GM12801 (cell line): ENCODE measurements around the gene SNX1.

Source experiments
- CTCF ChIP-seq: IDR thresholded peaks from one replicate; pipeline ENCODE4 v1.5.1; 2011; ENCODE audit warnings: control low read depth; ENCODE audit not compliant: insufficient read length; ENCODE audit errors: extremely low read depth

The SNX1 gene

GRCh38 chr15:64092075-64092820 lies 3.5 kb upstream of the SNX1 start:
- TF ChIP-seq CTCF, result no peak

GRCh38 chr15:64092864-64093626 lies 2.7 kb upstream of the SNX1 start:
- TF ChIP-seq CTCF, result no peak

DNA sequence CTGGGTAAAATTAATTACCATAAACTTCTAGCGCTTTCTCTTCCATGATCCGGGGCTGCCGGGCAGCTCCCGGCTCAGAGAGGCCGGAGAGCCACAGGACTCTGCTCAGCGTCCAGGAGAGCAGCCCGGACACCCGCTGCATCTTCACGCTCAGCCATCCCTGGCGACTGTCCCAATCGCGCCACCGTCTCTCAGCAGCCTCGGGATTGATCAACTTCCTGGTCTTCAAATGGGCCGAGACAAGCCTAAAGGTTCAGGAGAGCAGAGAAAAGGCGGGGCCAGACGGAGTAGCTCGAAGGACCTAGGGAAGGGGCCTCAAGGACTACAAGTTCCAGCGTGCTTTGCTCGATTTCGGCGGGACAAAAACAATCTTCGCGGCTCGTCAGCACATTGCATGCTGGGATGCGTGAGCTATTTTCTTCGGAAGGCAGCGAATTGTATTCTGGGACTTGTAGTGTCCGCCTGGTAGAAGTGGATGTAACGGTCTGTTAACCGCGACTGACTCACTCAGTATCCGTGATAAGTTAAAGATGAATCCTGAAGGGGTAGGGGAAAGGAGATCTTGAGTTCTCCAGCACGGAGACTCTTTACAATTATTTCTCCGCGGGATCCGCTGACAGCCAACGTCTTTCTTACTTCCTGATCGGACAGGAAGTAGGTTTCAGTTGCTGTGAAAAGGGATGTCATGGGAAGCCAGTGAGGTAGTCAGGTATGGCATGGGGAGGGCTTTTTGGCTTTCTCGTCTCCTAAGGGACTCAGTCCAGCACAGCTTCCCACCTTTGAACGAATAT lies 2.0 kb upstream of the SNX1 start, which contains the start of gene CIAO2A:
Gene CIAO2A, minus strand, starts transcription at position 212 of the 791 bp plus-strand sequence. Its CDS starts 70 bp downstream, at position 142.
- TF ChIP-seq CTCF, result no peak

- no peak for TF ChIP-seq CTCF
These were observed 369 bp upstream of the SNX1 start for GRCh38 chr15:64095431-64095794.

DNA sequence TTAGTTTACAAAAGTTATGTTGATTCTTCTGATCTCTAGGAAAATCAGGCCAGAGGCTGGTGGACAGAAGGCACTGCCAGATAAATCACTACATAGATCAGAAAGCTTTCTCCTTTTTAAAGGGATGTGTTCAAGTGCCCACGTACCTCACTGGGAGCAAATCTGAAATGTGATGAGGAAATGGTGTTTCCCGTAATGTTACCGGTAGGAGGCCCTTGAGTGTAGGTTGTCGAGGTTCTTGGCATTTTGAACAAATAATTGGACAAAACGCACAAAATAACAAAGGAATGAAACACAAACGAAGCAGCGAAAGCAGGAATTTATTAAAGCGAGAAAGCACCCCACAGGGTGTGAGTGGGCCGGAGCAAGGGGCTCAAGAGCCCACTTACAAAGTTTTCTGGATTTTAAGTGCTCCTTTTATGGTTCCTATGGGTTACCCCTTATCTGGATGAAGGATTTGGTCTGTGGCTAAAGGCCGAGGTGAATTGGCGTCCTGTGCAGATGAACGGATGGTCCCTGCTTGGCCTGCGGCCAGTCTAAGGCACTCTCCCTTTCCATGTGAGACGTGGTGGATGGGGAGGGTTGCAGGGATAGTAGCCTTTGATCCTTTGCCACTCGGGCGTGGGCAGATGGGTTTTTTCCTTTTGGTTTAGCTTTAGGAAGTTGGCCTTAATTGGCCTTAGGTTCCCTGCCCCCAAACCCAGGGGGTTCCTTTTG lies 1.0 kb downstream of the SNX1 start:
- TF ChIP-seq CTCF, result no peak

- no peak for TF ChIP-seq CTCF
These were observed 3.6 kb downstream of the SNX1 start for GRCh38 chr15:64099379-64099778.
